HEK293 (cell line): ENCODE results near the gene LRRFIP1.

ENCODE experiments used
- CTCF ChIP-seq: fragments of 450-650 bp; formaldehyde crosslinking; IDR thresholded peaks from 2 replicates; pipeline ENCODE4 v1.5.1; 2016; ENCODE audit warnings: missing biosample characterization, missing genetic modification characterization
- GLI4 ChIP-seq: fragments of 450-650 bp; formaldehyde crosslinking; IDR thresholded peaks from 2 replicates; pipeline ENCODE4 v1.5.1; 2016; ENCODE audit warnings: missing biosample characterization, missing genetic modification characterization
- SP2 ChIP-seq: fragments of 450-650 bp; formaldehyde crosslinking; IDR thresholded peaks from 2 replicates; pipeline ENCODE4 v1.5.1; 2016; ENCODE audit warnings: missing biosample characterization, missing genetic modification characterization
- TCF7L2 ChIP-seq: IDR thresholded peaks from 2 replicates; pipeline ENCODE4 v1.6.1; 2011; ENCODE audit warnings: low read depth, mild to moderate bottlenecking, inconsistent platforms, low read length, moderate library complexity, borderline replicate concordance
- ZNF214 ChIP-seq: fragments of 450-650 bp; formaldehyde crosslinking; IDR thresholded peaks from 2 replicates; pipeline ENCODE4 v1.5.1; 2017; ENCODE audit warnings: missing biosample characterization, mild to moderate bottlenecking, missing genetic modification characterization, borderline replicate concordance
- ZNF561 ChIP-seq: fragments of 450-650 bp; IDR thresholded peaks from 2 replicates; pipeline ENCODE4 v1.5.1; 2018; ENCODE audit warnings: missing biosample characterization, missing genetic modification characterization, borderline replicate concordance
- TF ChIP-seq, protein P1 (sequence below): fragments of 450-650 bp; formaldehyde crosslinking; IDR thresholded peaks from 2 replicates; pipeline ENCODE4 v1.5.1; 2016; ENCODE audit warnings: missing biosample characterization, missing genetic modification characterization

- TF ChIP-seq ZNF561 (tag by site-specific recombination) = no peak
- no peak for TF ChIP-seq ZNF214 (tag by site-specific recombination)
- TF ChIP-seq GLI4 (tag by site-specific recombination) = no peak
- no peak for TF ChIP-seq CTCF
- TF ChIP-seq SP2 (tag by site-specific recombination) = no peak
- TF ChIP-seq, protein P1, sequence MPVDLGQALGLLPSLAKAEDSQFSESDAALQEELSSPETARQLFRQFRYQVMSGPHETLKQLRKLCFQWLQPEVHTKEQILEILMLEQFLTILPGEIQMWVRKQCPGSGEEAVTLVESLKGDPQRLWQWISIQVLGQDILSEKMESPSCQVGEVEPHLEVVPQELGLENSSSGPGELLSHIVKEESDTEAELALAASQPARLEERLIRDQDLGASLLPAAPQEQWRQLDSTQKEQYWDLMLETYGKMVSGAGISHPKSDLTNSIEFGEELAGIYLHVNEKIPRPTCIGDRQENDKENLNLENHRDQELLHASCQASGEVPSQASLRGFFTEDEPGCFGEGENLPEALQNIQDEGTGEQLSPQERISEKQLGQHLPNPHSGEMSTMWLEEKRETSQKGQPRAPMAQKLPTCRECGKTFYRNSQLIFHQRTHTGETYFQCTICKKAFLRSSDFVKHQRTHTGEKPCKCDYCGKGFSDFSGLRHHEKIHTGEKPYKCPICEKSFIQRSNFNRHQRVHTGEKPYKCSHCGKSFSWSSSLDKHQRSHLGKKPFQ (tag by site-specific recombination) = no peak
- no peak for TF ChIP-seq TCF7L2
These were observed 121.6 kb downstream of the LRRFIP1 start for GRCh38 chr2:237749002-237749401.
